Transverse colon (tissue), 4 donors: ENCODE results near the gene MRPS14. TPM values are rescaled to one million over a fixed set of nuclear protein-coding genes. Genes with fewer than 3 reads are reported as not detected.

Source experiments
- DNase-seq: peaks from one replicate; pipeline ENCODE4 v3.0.0-alpha.2; 2019
- H3K27ac ChIP-seq, 4 donors: fragments of 200-600 bp; sonication (generic); 2 replicates each; pipeline ENCODE4 v1.5.1; 2016 to 2018; ENCODE audit warnings: inconsistent platforms in 4 of 4
- H3K27me3 ChIP-seq: fragments of 200-600 bp; sonication (generic); 2 replicates; pipeline ENCODE4 v1.5.1; 2017; ENCODE audit warnings: inconsistent platforms
- H3K36me3 ChIP-seq, 4 donors: fragments of 200-600 bp; sonication (generic); 2 replicates each; pipeline ENCODE4 v1.5.1; 2017 to 2019; ENCODE audit warnings: inconsistent platforms in 4 of 4
- H3K4me1 ChIP-seq, 4 donors: fragments of 200-600 bp; sonication (generic); 2 replicates each; pipeline ENCODE4 v1.5.1; 2017 to 2020; ENCODE audit warnings: inconsistent platforms in 4 of 4
- H3K4me3 ChIP-seq, 4 donors: fragments of 200-600 bp; sonication (generic); 1 replicate in 1 of 4; 2 replicates in 3 of 4; pipeline versions ENCODE4 v1.5.1 to v1.6.1; 2017 to 2019; ENCODE audit warnings: inconsistent platforms in 4 of 4
- H3K9me3 ChIP-seq, 2 donors: fragments of 200-600 bp; sonication (generic); 2 replicates each; pipeline ENCODE4 v1.5.1; 2017 to 2019; ENCODE audit warnings: inconsistent platforms in 2 of 2
- CTCF ChIP-seq, 5 experiments: fragments of 200-600 bp in 3 of 5; fragments of 450-650 bp in 2 of 5; sonication (generic) in 3 of 5; IDR thresholded peaks; 1 replicate in 2 of 5; 2 replicates in 3 of 5; pipeline ENCODE4 v1.5.1; 2016 to 2017; ENCODE audit warnings: antibody characterized with exemption in 5 of 5, inconsistent platforms in 3 of 5, mild to moderate bottlenecking in 2 of 5, moderate library complexity in 1 of 5
- EP300 ChIP-seq: sonication (generic); formaldehyde crosslinking; IDR thresholded peaks from one replicate; pipeline ENCODE4 v1.6.1; 2017; ENCODE audit warnings: antibody characterized with exemption, low read depth
- POLR2A ChIP-seq: fragments of 450-650 bp; IDR thresholded peaks from one replicate; pipeline ENCODE4 v1.6.1; 2016; ENCODE audit warnings: antibody characterized with exemption, mild to moderate bottlenecking, moderate library complexity
- POLR2AphosphoS5 ChIP-seq, 3 donors: sonication (generic); formaldehyde crosslinking; IDR thresholded peaks; one replicate each; pipeline ENCODE4 v1.6.1; 2016; ENCODE audit warnings: antibody characterized with exemption in 3 of 3
- WGBS, 2 donors: methylation state at CpG; one replicate each; pipeline ENCODE4 v1.1.5; 2018; ENCODE audit warnings: low coverage in 1 of 2; 5-methylcytosine and 5-hydroxymethylcytosine counted together
- in situ Hi-C, 4 donors: fragments of 200-750 bp; cut with MboI; loops; one replicate each; pipeline versions ENCODE4 v1.15.0 to v1.15.1; 2017; ENCODE audit warnings: low sequenced_read_pairs in 3 of 4, low pct_ligation_motif_present in 1 of 4, low pct_unique_long_range_greater_than_20kb in 1 of 4
- intact Hi-C: fragments of 100-400 bp; cut with DNase I; formaldehyde crosslinking; loops from one replicate; pipeline ENCODE4 v1.15.1; 2023; ENCODE audit warnings: low total_unique reads
- total RNA-seq, 4 donors: library from RNA; depleted of rRNA; stranded (reverse); fragments of >200 nt; gene quantifications; one replicate each; pipeline ENCODE4 v1.1.0, GENCODE V29; 2016

The MRPS14 gene
- total RNA-seq, 4 donors from 2014 or later, result 3.2 to 21.0 (median 13.0) TPM

- Histone ChIP-seq H3K36me3 (no peaks in the 10 kb centered on the region), H3K4me1 (no peaks in the 10 kb centered on the region), H3K4me3 (no peak overlapping the region), H3K27ac (no peak overlapping the region), H3K27me3 (no peaks in the 10 kb centered on the region), H3K9me3 (no peaks in the 10 kb centered on the region)
- intact Hi-C loops, result no loop called here
- no peak for DNase-seq
- TF ChIP-seq CTCF (IDR thresholded peaks at IDR 0.05), result no peak
- TF ChIP-seq POLR2A, result no peak
- no peak for TF ChIP-seq POLR2AphosphoS5 (IDR thresholded peaks at IDR 0.05)
- TF ChIP-seq EP300, result no peak
- in situ Hi-C loops, result loop anchor here in 3 of 4 donors (25.0 kb wide), 2 partner anchors 95 to 270 kb away; no protein-coding TSS in a partner anchor
- WGBS, 2 donors, result 68 to 73% methylated on average over 3 of the region's 3 CpGs
Observed at GRCh38 chr1:175042650-175043049, 19.4 kb upstream of the MRPS14 start.

GRCh38 chr1:175040324-175040879 is 17.2 kb upstream of the MRPS14 start:
- in situ Hi-C loops (loop anchor here in 3 of 4 donors (25.0 kb wide), 2 partner anchors 97 to 272 kb away; no protein-coding TSS in a partner anchor), intact Hi-C loops (no loop called here)
- no peaks in the 10 kb centered on the region for H3K36me3 ChIP-seq
- no peak overlapping the region for H3K4me3 ChIP-seq
- TF ChIP-seq POLR2A, result no peak
- TF ChIP-seq POLR2AphosphoS5 (IDR thresholded peaks at IDR 0.05), result peak; percentile 45 to 63 (median 59)
- no peak for TF ChIP-seq CTCF (IDR thresholded peaks at IDR 0.05)
- no peak for TF ChIP-seq EP300
- WGBS, 2 donors, result 42 to 55% methylated on average over 4 of the region's 4 CpGs
- H3K27me3 ChIP-seq, result no peaks in the 10 kb centered on the region
- no peak overlapping the region for H3K27ac ChIP-seq
- no peaks in the 10 kb centered on the region for H3K4me1 ChIP-seq
- H3K9me3 ChIP-seq, result no peaks in the 10 kb centered on the region
- no peak for DNase-seq

- TF ChIP-seq POLR2AphosphoS5 (IDR thresholded peaks at IDR 0.05) (no peak), CTCF (IDR thresholded peaks at IDR 0.05) (no peak), EP300 (no peak), POLR2A (no peak)
- in situ Hi-C loops (loop anchor here (10.0 to 25.0 kb wide), 4 partner anchors 87 to 287 kb away; no protein-coding TSS in a partner anchor), intact Hi-C loops (loop anchor here (10.0 kb wide), 2 partner anchors 87 to 277 kb away; no protein-coding TSS in a partner anchor)
- Histone ChIP-seq H3K27ac (no peak overlapping the region), H3K4me1 (no peaks in the 10 kb centered on the region), H3K36me3 (no peaks in the 10 kb centered on the region), H3K9me3 (no peaks in the 10 kb centered on the region), H3K27me3 (no peaks in the 10 kb centered on the region), H3K4me3 (no peak overlapping the region)
- DNase-seq, result no peak
- 36 to 66% methylated on average over 3 to 7 of the region's 7 CpGs for WGBS, 2 donors
Observed at GRCh38 chr1:175037416-175037815, 14.2 kb upstream of the MRPS14 start.

- H3K27ac ChIP-seq, result no peak overlapping the region
- no peaks in the 10 kb centered on the region for H3K36me3 ChIP-seq
- no peak for DNase-seq
- H3K9me3 ChIP-seq, result no peaks in the 10 kb centered on the region
- in situ Hi-C loops, result loop anchor here (10.0 to 25.0 kb wide), 4 partner anchors 88 to 288 kb away; no protein-coding TSS in a partner anchor
- H3K4me1 ChIP-seq, result no peaks in the 10 kb centered on the region
- H3K4me3 ChIP-seq, result no peak overlapping the region
- H3K27me3 ChIP-seq, result no peaks in the 10 kb centered on the region
- 75 to 78% methylated on average over 2 to 3 of the region's 3 CpGs for WGBS, 2 donors
- no peak for TF ChIP-seq CTCF (IDR thresholded peaks at IDR 0.05)
- TF ChIP-seq POLR2A, result no peak
- TF ChIP-seq POLR2AphosphoS5 (IDR thresholded peaks at IDR 0.05), result no peak
- no peak for TF ChIP-seq EP300
- intact Hi-C loops, result loop anchor here (10.0 kb wide), 2 partner anchors 88 to 278 kb away; no protein-coding TSS in a partner anchor
Observed at GRCh38 chr1:175036476-175036875, 13.3 kb upstream of the MRPS14 start.
